SK-N-SH (cell line): Measurements from ENCODE around the gene C1orf226. TPM values are rescaled to one million over a fixed set of nuclear protein-coding genes. Genes with fewer than 3 reads are reported as not detected.

Experiments used
- CTCF ChIA-PET: fragments of 300-600, 350-600 bp; formaldehyde crosslinking; extraction: SDS; loops from one replicate; lab custom pipeline; 2021; lab: Yijun Ruan, JAX
- POLR2A ChIA-PET: fragments of 350-600 bp; sonication (Branson Sonifier 250); formaldehyde crosslinking; extraction: SDS; loops from one replicate; lab custom pipeline; 2020; ENCODE audit warnings: antibody characterized with exemption, inconsistent platforms; lab: Yijun Ruan, JAX
- DNase-seq: peaks from one replicate; pipeline ENCODE4 v3.0.0; 2012
- H2AFZ ChIP-seq: fragments of 200-600 bp; sonication (generic); 2 replicates; pipeline ENCODE4 v1.8.1; 2016; ENCODE audit warnings: antibody characterized with exemption, mild to moderate bottlenecking, low read depth
- H3F3A ChIP-seq: fragments of 200-600 bp; sonication (generic); replicated peaks from 2 replicates; pipeline ENCODE3; 2016; ENCODE audit warnings: antibody characterized with exemption, mild to moderate bottlenecking; ENCODE audit not compliant: insufficient read depth
- H3K27ac ChIP-seq, 2 experiments: fragments of 200-500 bp in 1 of 2; fragments of 200-600 bp in 1 of 2; sonication (Bioruptor generic) in 1 of 2; sonication (generic), shearing (Covaris generic) in 1 of 2; 2 replicates each; pipeline versions ENCODE4 v1.5.1 to v1.6.1; 2014 to 2016; ENCODE audit warnings: low read depth in 2 of 2, inconsistent platforms in 1 of 2, low read length in 1 of 2, mild to moderate bottlenecking in 1 of 2, mixed read lengths in 1 of 2
- H3K27me3 ChIP-seq: fragments of 200-600 bp; sonication (generic), shearing (Covaris generic); 2 replicates; pipeline ENCODE4 v1.6.1; 2016; ENCODE audit warnings: mixed run types; ENCODE audit not compliant: insufficient read depth
- H3K36me3 ChIP-seq, 2 experiments: fragments of 200-500 bp in 1 of 2; fragments of 200-600 bp in 1 of 2; sonication (Bioruptor generic) in 1 of 2; sonication (generic) in 1 of 2; replicated peaks in 1 of 2; 2 replicates each; pipeline versions ENCODE3 to v1.5.1; 2014 to 2016; ENCODE audit warnings: low read length in 1 of 2, mild to moderate bottlenecking in 1 of 2; ENCODE audit not compliant: insufficient read depth in 2 of 2, control insufficient read depth in 1 of 2
- H3K4me1 ChIP-seq, 2 experiments: fragments of 200-500 bp in 1 of 2; fragments of 200-600 bp in 1 of 2; sonication (Bioruptor generic) in 1 of 2; sonication (generic), shearing (Covaris generic) in 1 of 2; 2 replicates each; pipeline versions ENCODE4 v1.5.1 to v1.6.1; 2014 to 2016; ENCODE audit warnings: low read depth in 1 of 2, low read length in 1 of 2, mixed run types in 1 of 2; ENCODE audit not compliant: insufficient read depth in 2 of 2, control insufficient read depth in 1 of 2
- H3K4me2 ChIP-seq: fragments of 200-600 bp; sonication (generic), shearing (Covaris generic); 2 replicates; pipeline ENCODE4 v1.6.1; 2017; ENCODE audit warnings: mixed run types
- H3K4me3 ChIP-seq, 2 experiments: fragments of 200-500 bp in 1 of 2; fragments of 200-600 bp in 1 of 2; sonication (Bioruptor generic) in 1 of 2; sonication (generic), shearing (Covaris generic) in 1 of 2; 2 replicates each; pipeline versions ENCODE4 v1.5.1 to v1.8.1; 2014 to 2016; ENCODE audit warnings: low read depth in 2 of 2, inconsistent platforms in 1 of 2, low read length in 1 of 2, mild to moderate bottlenecking in 1 of 2, mixed read lengths in 1 of 2, moderate library complexity in 1 of 2
- H3K79me2 ChIP-seq: fragments of 200-600 bp; sonication (generic); 2 replicates; pipeline ENCODE4 v1.8.1; 2017; ENCODE audit warnings: mild to moderate bottlenecking; ENCODE audit not compliant: insufficient read depth
- H3K9ac ChIP-seq: fragments of 200-600 bp; sonication (generic); 2 replicates; pipeline ENCODE4 v1.6.1; 2017; ENCODE audit warnings: mixed run types
- H3K9me2 ChIP-seq: fragments of 200-600 bp; sonication (generic); 2 replicates; pipeline ENCODE4 v1.6.1; 2017; ENCODE audit warnings: mixed run types
- H3K9me3 ChIP-seq: fragments of 200-600 bp; sonication (generic); 2 replicates; pipeline ENCODE4 v1.6.1; 2017; ENCODE audit warnings: mixed run types, mild to moderate bottlenecking, moderate library complexity
- H4K20me1 ChIP-seq: fragments of 200-600 bp; sonication (generic); 2 replicates; pipeline ENCODE4 v1.6.1; 2017; ENCODE audit warnings: mild to moderate bottlenecking, mixed run types; ENCODE audit not compliant: insufficient read depth
- EP300 ChIP-seq, 2 experiments: IDR thresholded peaks; 2 replicates each; pipeline versions ENCODE4 v1.4.0 to v1.6.1; 2012; ENCODE audit warnings: borderline replicate concordance in 1 of 2, low read depth in 1 of 2, low read length in 1 of 2
- FOSL2 ChIP-seq: IDR thresholded peaks from 2 replicates; pipeline ENCODE4 v1.4.0; 2012; ENCODE audit warnings: low read depth, mild to moderate bottlenecking, moderate library complexity, borderline replicate concordance
- GATA2 ChIP-seq: sonication (generic); formaldehyde crosslinking; IDR thresholded peaks from 2 replicates; pipeline ENCODE4 v1.5.0; 2020; ENCODE audit warnings: mild to moderate bottlenecking, missing genetic modification reagents
- MEF2A ChIP-seq: IDR thresholded peaks from 2 replicates; pipeline ENCODE4 v1.4.0; 2012; ENCODE audit warnings: low read depth, borderline replicate concordance
- POLR2AphosphoS5 ChIP-seq: IDR thresholded peaks from 2 replicates; pipeline ENCODE4 v1.6.1; 2012; ENCODE audit warnings: low read depth, low read length
- RFX5 ChIP-seq: IDR thresholded peaks from 2 replicates; pipeline ENCODE4 v1.6.1; 2012; ENCODE audit warnings: mild to moderate bottlenecking, improper control_type of control experiment, low read length
- RXRA ChIP-seq: IDR thresholded peaks from 2 replicates; pipeline ENCODE4 v1.4.0; 2012; ENCODE audit warnings: low read depth, mild to moderate bottlenecking, borderline replicate concordance
- SIN3A ChIP-seq: IDR thresholded peaks from 2 replicates; pipeline ENCODE4 v1.6.1; 2012; ENCODE audit warnings: low read depth, mild to moderate bottlenecking, low read length, moderate library complexity, borderline replicate concordance
- TAF1 ChIP-seq: IDR thresholded peaks from 2 replicates; pipeline ENCODE4 v1.6.1; 2012; ENCODE audit warnings: low read depth, mild to moderate bottlenecking, low read length, moderate library complexity, borderline replicate concordance
- TEAD4 ChIP-seq: IDR thresholded peaks from 2 replicates; pipeline ENCODE4 v1.4.0; 2012; ENCODE audit warnings: mild to moderate bottlenecking, borderline replicate concordance; ENCODE audit not compliant: insufficient read depth
- YY1 ChIP-seq: IDR thresholded peaks from 2 replicates; pipeline ENCODE4 v1.4.0; 2012; ENCODE audit warnings: low read depth, mild to moderate bottlenecking
- WGBS: methylation state at CpG from one replicate; pipeline ENCODE4 v1.1.6; 2017; ENCODE audit warnings: low lambda C conversion rate; 5-methylcytosine and 5-hydroxymethylcytosine counted together
- polyA plus RNA-seq, 3 experiments: library from polyadenylated mRNA; depleted of rRNA; stranded (reverse); fragments of >200 nt; gene quantifications; 2 replicates each; pipeline ENCODE4 v1.2.3, GENCODE V29; 2012
- TF ChIP-seq, protein P1 (sequence below): fragments of 150-350 bp; IDR thresholded peaks from 2 replicates; pipeline ENCODE4 v1.6.1; 2017; ENCODE audit warnings: antibody characterized with exemption, low read length, low read depth, borderline replicate concordance
- TF ChIP-seq, protein P2 (sequence below): IDR thresholded peaks from 2 replicates; pipeline ENCODE4 v1.4.0; 2012; ENCODE audit warnings: low read depth
- TF ChIP-seq, protein P3 (sequence below): IDR thresholded peaks from 2 replicates; pipeline ENCODE4 v1.4.0; 2012; ENCODE audit warnings: low read depth, borderline replicate concordance

Gene C1orf226, protein sequence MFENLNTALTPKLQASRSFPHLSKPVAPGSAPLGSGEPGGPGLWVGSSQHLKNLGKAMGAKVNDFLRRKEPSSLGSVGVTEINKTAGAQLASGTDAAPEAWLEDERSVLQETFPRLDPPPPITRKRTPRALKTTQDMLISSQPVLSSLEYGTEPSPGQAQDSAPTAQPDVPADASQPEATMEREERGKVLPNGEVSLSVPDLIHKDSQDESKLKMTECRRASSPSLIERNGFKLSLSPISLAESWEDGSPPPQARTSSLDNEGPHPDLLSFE
- 0.03 and 0.05 TPM in 2 replicates for polyA plus RNA-seq (2012; rRNA removed)
- polyA plus RNA-seq (2012; cell fraction: cytosol; rRNA removed) = 0.08 TPM in 2 replicates
- 0.23 and 0.42 TPM in 2 replicates for polyA plus RNA-seq (2012; cell fraction: nucleus; rRNA removed)

DNA sequence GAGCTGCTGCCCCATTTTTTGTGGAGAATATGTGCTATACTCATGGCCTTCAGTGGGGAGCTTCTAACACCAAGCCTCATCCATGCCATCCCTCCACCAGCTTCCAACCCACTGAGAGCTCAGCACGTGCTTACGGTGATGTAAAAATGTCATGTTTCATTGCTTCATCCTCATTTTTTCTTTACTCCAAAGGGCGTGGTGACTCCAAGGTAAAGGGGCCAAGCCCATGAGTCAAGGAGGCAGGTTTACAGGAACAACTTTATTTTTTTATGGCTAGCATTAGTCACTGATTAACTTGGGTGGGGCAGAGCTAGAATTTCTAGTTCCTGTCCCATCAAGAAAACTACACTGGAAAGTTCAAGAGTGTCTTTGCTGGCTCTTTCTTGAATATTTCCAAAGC is at the start of gene C1orf226:
C1orf226 (plus strand) TSS at position 346 of the 400 bp plus-strand sequence. CDS start 174 bp downstream, outside the sequence.
- no peaks in the 10 kb centered on the region for H3K36me3 ChIP-seq
- no peaks in the 10 kb centered on the region for H3K9me2 ChIP-seq
- ChIA-PET POLR2A (no interaction called here), CTCF (interaction anchor here (0.8 to 3.0 kb wide), 5 partner anchors 10 to 325 kb away, joined by 3 to 23 read pairs (median 10); no protein-coding TSS in a partner anchor)
- H2AFZ ChIP-seq = no peak within 1 kb of the TSS
- H3K79me2 ChIP-seq = no peaks in the 10 kb centered on the region
- TF ChIP-seq RXRA (no peak), TEAD4 (no peak), GATA2 (CRISPR knock-in tag) (no peak), MEF2A (no peak), TAF1 (no peak), POLR2AphosphoS5 (no peak), EP300 (IDR thresholded peaks at IDR 0.05; ENCODE audit: borderline replicate concordance in 1 of 2, low read depth in 1 of 2, low read length in 1 of 2) (no peak), SIN3A (no peak), FOSL2 (no peak), RFX5 (no peak), YY1 (no peak)
- TF ChIP-seq, protein P1, sequence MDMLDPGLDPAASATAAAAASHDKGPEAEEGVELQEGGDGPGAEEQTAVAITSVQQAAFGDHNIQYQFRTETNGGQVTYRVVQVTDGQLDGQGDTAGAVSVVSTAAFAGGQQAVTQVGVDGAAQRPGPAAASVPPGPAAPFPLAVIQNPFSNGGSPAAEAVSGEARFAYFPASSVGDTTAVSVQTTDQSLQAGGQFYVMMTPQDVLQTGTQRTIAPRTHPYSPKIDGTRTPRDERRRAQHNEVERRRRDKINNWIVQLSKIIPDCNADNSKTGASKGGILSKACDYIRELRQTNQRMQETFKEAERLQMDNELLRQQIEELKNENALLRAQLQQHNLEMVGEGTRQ = no peak
- TF ChIP-seq, protein P2, sequence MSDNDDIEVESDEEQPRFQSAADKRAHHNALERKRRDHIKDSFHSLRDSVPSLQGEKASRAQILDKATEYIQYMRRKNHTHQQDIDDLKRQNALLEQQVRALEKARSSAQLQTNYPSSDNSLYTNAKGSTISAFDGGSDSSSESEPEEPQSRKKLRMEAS = no peak
- TF ChIP-seq, protein P3, sequence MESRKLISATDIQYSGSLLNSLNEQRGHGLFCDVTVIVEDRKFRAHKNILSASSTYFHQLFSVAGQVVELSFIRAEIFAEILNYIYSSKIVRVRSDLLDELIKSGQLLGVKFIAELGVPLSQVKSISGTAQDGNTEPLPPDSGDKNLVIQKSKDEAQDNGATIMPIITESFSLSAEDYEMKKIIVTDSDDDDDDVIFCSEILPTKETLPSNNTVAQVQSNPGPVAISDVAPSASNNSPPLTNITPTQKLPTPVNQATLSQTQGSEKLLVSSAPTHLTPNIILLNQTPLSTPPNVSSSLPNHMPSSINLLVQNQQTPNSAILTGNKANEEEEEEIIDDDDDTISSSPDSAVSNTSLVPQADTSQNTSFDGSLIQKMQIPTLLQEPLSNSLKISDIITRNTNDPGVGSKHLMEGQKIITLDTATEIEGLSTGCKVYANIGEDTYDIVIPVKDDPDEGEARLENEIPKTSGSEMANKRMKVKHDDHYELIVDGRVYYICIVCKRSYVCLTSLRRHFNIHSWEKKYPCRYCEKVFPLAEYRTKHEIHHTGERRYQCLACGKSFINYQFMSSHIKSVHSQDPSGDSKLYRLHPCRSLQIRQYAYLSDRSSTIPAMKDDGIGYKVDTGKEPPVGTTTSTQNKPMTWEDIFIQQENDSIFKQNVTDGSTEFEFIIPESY = no peak
- TF ChIP-seq, all 33 proteins: peak for 0
- H3F3A ChIP-seq = no peaks in the 10 kb centered on the region
- no peak within 1 kb of the TSS for H3K27ac ChIP-seq
- 64% methylated on average over 3 of the region's 3 CpGs for WGBS
- no peaks in the 10 kb centered on the region for H3K9me3 ChIP-seq
- no peak within 1 kb of the TSS for H3K4me3 ChIP-seq
- no peak within 1 kb of the TSS for H3K9ac ChIP-seq
- H3K4me1 ChIP-seq = no peaks in the 10 kb centered on the region
- DNase-seq = no peak
- H4K20me1 ChIP-seq = no peaks in the 10 kb centered on the region
- H3K27me3 ChIP-seq = peaks cover 5% of the 10 kb centered on the region; the same call in 1 of the 2 replicates
- no peak within 1 kb of the TSS for H3K4me2 ChIP-seq
